Mesendoderm (in vitro differentiated cells): ENCODE data around the gene CLEC18B.
"Not testable (repeated sequence)": the region's sequence is repeated elsewhere in the genome, so short reads cannot be mapped to it uniquely, and the experiment has no call there.

Experiments used
- DNase-seq: peaks from one replicate; pipeline ENCODE4 v3.0.0; 2013
- H2AK5ac ChIP-seq: 2 replicates; pipeline ENCODE4 v1.6.1; 2013; ENCODE audit warnings: low read length, inconsistent platforms
- H2BK120ac ChIP-seq: 2 replicates; pipeline ENCODE4 v1.6.1; 2013; ENCODE audit warnings: low read depth, mild to moderate bottlenecking, low read length, moderate library complexity, mixed read lengths
- H2BK15ac ChIP-seq: replicated peaks from 2 replicates; pipeline ENCODE4 v1.6.1; 2013; ENCODE audit warnings: low read depth, mild to moderate bottlenecking, moderate library complexity
- H2BK5ac ChIP-seq: 2 replicates; pipeline ENCODE4 v1.6.1; 2013; ENCODE audit warnings: low read length, inconsistent platforms
- H3K18ac ChIP-seq: 2 replicates; pipeline ENCODE4 v1.6.1; 2013; ENCODE audit warnings: mild to moderate bottlenecking, low read length, mixed read lengths
- H3K23ac ChIP-seq: one replicate; pipeline ENCODE4 v1.6.1; 2013; ENCODE audit warnings: low read length
- H3K27ac ChIP-seq: 2 replicates; pipeline ENCODE4 v1.5.1; 2013; ENCODE audit warnings: low read depth, mild to moderate bottlenecking, inconsistent platforms, low read length, moderate library complexity
- H3K27me3 ChIP-seq: 2 replicates; pipeline ENCODE4 v1.6.1; 2013; ENCODE audit warnings: low read length, control low read depth, mild to moderate bottlenecking, inconsistent platforms; ENCODE audit not compliant: insufficient read depth, poor library complexity
- H3K36me3 ChIP-seq: 2 replicates; pipeline ENCODE4 v1.6.1; 2013; ENCODE audit warnings: low read length, inconsistent platforms; ENCODE audit not compliant: control insufficient read depth, insufficient read depth
- H3K4ac ChIP-seq: one replicate; pipeline ENCODE4 v1.6.1; 2013; ENCODE audit warnings: low read depth, mild to moderate bottlenecking, low read length, moderate library complexity
- H3K4me1 ChIP-seq: 2 replicates; pipeline ENCODE4 v1.6.1; 2013; ENCODE audit warnings: low read depth, low read length, inconsistent platforms; ENCODE audit not compliant: control insufficient read depth
- H3K4me2 ChIP-seq: 2 replicates; pipeline ENCODE4 v1.6.1; 2013; ENCODE audit warnings: low read length
- H3K4me3 ChIP-seq: 2 replicates; pipeline ENCODE4 v1.5.1; 2013; ENCODE audit warnings: mild to moderate bottlenecking, low read length
- H3K56ac ChIP-seq: one replicate; pipeline ENCODE4 v1.6.1; 2013; ENCODE audit warnings: low read length
- H3K79me1 ChIP-seq: 2 replicates; pipeline ENCODE4 v1.6.1; 2013; ENCODE audit warnings: low read length, inconsistent platforms
- H3K79me2 ChIP-seq: 2 replicates; pipeline ENCODE4 v1.6.1; 2013; ENCODE audit warnings: mild to moderate bottlenecking, low read length; ENCODE audit not compliant: control insufficient read depth, insufficient read depth
- H3K9ac ChIP-seq: 2 replicates; pipeline ENCODE4 v1.6.1; 2013; ENCODE audit warnings: low read length, inconsistent platforms
- H4K5ac ChIP-seq: one replicate; pipeline ENCODE4 v1.6.1; 2013; ENCODE audit warnings: low read length
- H4K8ac ChIP-seq: one replicate; pipeline ENCODE4 v1.6.1; 2013; ENCODE audit warnings: low read depth, mild to moderate bottlenecking, control low read depth, low read length, moderate library complexity
- WGBS: extraction: QIAGEN DNeasy Blood & Tissue Kit; methylation state at CpG from one replicate; pipeline ENCODE4 v1.1.7; 2013; ENCODE audit warnings: low lambda C conversion rate, missing lambda C conversion rate; ENCODE audit not compliant: insufficient coverage; ENCODE audit errors: extremely low coverage; 5-methylcytosine and 5-hydroxymethylcytosine counted together

The CLEC18B gene

DNA sequence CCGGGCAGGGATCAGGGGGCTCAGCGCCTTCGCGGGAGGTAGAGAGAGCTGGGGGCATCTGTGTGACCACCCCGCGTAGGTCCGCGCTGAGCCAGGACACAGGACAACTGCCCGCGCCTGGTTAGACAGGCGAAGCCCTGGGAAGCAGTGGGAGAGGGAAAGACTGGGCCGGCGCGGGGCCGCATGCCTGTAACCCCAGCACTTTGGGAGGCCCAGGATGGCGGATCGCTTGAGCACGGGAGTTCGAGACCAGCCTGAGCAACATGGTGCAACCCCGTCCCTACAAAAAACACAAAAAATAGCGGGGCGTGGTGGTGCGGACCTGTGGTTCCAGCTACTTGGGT lies 13.9 kb downstream of the CLEC18B start:
- H3K79me1 ChIP-seq, H3K4ac ChIP-seq, H4K5ac ChIP-seq, H3K4me2 ChIP-seq, H3K79me2 ChIP-seq, H3K27ac ChIP-seq, H3K18ac ChIP-seq, H3K36me3 ChIP-seq, H2BK5ac ChIP-seq, H3K4me1 ChIP-seq, H3K27me3 ChIP-seq, H3K4me3 ChIP-seq, H2BK120ac ChIP-seq, H4K8ac ChIP-seq, H3K23ac ChIP-seq, H2AK5ac ChIP-seq, H2BK15ac ChIP-seq: not testable (repeated sequence)
- Histone ChIP-seq H3K56ac (peak overlapping the region; percentile 74), H3K9ac (peak overlapping the region; percentile 54)
- peak; percentile 36 for DNase-seq
- WGBS: no CpG with 5 or more reads among the region's 23 CpGs

DNA sequence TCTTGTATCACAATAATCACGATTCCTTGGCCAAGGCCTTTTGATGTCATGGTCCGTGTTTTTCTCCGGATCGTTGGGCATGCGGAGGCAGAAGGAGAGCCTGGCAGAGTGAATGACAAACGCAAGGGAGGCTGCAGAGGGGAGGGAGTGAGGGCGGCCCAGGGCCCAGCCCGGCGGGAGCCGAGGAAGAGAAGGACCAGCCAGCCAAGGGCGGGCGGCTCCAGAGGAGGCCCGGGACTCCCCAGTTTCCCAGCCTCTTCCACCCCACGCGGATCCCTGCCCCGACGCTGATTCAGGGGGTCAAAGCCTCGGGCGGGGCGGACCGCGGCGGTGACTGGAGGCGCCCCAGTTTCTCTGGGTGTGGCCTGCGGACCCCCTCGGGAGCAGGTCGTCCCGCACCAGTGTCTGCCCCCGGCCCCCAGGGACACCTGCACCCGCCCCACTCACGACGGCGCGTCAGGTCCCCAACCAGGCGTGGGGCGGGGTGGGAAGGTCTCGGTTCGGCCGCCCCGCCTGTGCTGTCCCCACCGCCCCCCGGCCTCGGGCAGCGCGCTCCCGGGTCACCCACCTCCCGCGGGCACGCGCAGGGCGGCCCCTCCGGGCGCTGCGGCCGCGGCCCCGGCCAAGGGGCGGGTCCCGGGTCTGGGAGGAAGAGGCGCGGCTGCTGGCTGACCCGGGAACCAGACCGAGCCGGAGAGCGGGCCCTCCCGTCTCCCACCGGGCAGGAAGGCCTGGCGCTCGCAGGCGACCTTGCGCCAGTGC lies 14.5 kb downstream of the CLEC18B start:
- H3K4me2 ChIP-seq, H4K5ac ChIP-seq, H3K4me1 ChIP-seq, H3K27me3 ChIP-seq, H3K4ac ChIP-seq, H3K79me1 ChIP-seq, H3K4me3 ChIP-seq, H3K56ac ChIP-seq, H2BK5ac ChIP-seq, H3K9ac ChIP-seq, H3K23ac ChIP-seq, H3K79me2 ChIP-seq, H3K36me3 ChIP-seq, DNase-seq, H4K8ac ChIP-seq, H2AK5ac ChIP-seq, H3K27ac ChIP-seq, H2BK120ac ChIP-seq, H3K18ac ChIP-seq, H2BK15ac ChIP-seq: not testable (repeated sequence)
- WGBS: no CpG with 5 or more reads among the region's 71 CpGs

DNA sequence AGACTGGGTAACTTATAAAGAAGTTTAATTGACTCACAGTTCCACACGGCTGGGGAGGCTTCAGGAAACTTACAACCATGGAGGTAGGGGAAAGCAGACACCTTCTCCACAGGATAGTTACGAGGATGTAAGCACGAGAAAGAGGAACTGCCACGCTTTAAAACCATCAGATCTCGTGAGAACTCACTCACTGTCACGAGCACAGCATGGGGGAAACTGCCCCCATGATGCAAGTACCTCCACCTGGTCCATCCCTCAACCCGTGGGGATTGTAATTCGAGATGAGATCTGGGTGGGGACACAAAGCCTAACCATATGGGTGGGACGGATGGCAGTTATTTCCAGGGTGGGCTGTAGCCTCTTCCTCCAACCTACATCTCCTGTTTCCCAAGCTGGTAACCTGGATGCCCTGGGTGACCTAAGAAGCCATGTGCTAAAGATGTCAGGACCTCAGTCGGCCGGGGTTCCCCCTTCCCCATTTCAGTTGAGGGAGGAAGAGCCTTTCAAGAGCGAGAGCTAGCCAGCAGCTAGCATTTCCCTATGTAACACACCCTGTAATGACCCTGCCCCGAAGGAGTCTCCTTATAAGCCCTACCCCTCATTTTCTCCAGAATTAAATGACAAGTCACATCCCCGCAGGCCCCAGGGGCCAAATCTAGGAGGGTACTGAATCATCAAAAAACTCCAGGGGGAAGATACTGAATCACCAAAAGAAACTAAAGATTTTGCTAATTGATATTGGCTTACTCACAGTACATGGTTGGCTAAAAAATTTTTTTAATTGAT lies 16.9 kb downstream of the CLEC18B start:
- H3K27me3 ChIP-seq, H2AK5ac ChIP-seq, H3K27ac ChIP-seq, H3K36me3 ChIP-seq, H3K18ac ChIP-seq, H2BK5ac ChIP-seq, H2BK15ac ChIP-seq, H3K4me3 ChIP-seq, H3K79me1 ChIP-seq, H4K5ac ChIP-seq, H3K9ac ChIP-seq, H3K4me1 ChIP-seq, H4K8ac ChIP-seq, H3K56ac ChIP-seq, H3K79me2 ChIP-seq, H3K4me2 ChIP-seq, H2BK120ac ChIP-seq, H3K23ac ChIP-seq, DNase-seq, H3K4ac ChIP-seq: not testable (repeated sequence)
- WGBS: no CpG with 5 or more reads among the region's 14 CpGs

- H3K18ac ChIP-seq, H2BK15ac ChIP-seq, DNase-seq, H3K4ac ChIP-seq, H3K4me2 ChIP-seq, H3K27ac ChIP-seq, H4K5ac ChIP-seq, H3K79me2 ChIP-seq, H3K23ac ChIP-seq, H3K79me1 ChIP-seq, H3K36me3 ChIP-seq, H2BK5ac ChIP-seq, H3K27me3 ChIP-seq, H3K56ac ChIP-seq, H3K9ac ChIP-seq, H4K8ac ChIP-seq, H2AK5ac ChIP-seq, H3K4me1 ChIP-seq, H2BK120ac ChIP-seq, H3K4me3 ChIP-seq: not testable (repeated sequence)
- no CpG with 5 or more reads among the region's 4 CpGs for WGBS
Measured at GRCh38 chr16:74400238-74400637, 21.0 kb downstream of the CLEC18B start.

- not testable (repeated sequence) for H2BK5ac ChIP-seq
Measured at GRCh38 chr16:74398212-74398895, 22.9 kb downstream of the CLEC18B start.

More at GRCh38 chr16:74398212-74398895, 22.9 kb downstream of the CLEC18B start:
- H3K4me3 ChIP-seq, H2BK15ac ChIP-seq, H2BK120ac ChIP-seq, H4K5ac ChIP-seq, H3K4ac ChIP-seq, H3K36me3 ChIP-seq, H3K23ac ChIP-seq, H3K4me1 ChIP-seq, H3K27me3 ChIP-seq, H3K18ac ChIP-seq, H3K4me2 ChIP-seq, H2AK5ac ChIP-seq, H3K79me2 ChIP-seq, DNase-seq, H4K8ac ChIP-seq, H3K9ac ChIP-seq, H3K79me1 ChIP-seq, H3K56ac ChIP-seq, H3K27ac ChIP-seq: not testable (repeated sequence)
- WGBS: no CpG with 5 or more reads among the region's 15 CpGs
